Cardiac muscle cell (in vitro differentiated cells and primary cell): ENCODE results near the gene RYR2. TPM values are rescaled to one million over a fixed set of nuclear protein-coding genes. Genes with fewer than 3 reads are reported as not detected.

ENCODE experiments used
- DNase-seq, 2 donors: peaks; one replicate each; pipeline versions ENCODE4 v3.0.0 to v3.0.0-alpha.2; 2010 to 2017; ENCODE audit warnings: low read depth in 1 of 2, low spot score in 1 of 2
- H3K27ac ChIP-seq: fragments of 200-600 bp; sonication (generic); 2 replicates; pipeline ENCODE4 v1.5.1; 2016
- H3K27me3 ChIP-seq: fragments of 200-600 bp; sonication (generic); 2 replicates; pipeline ENCODE4 v1.6.0; 2016; ENCODE audit warnings: control low read depth
- H3K36me3 ChIP-seq: fragments of 200-600 bp; sonication (generic); 2 replicates; pipeline ENCODE4 v1.5.1; 2016; ENCODE audit warnings: control low read depth
- H3K4me1 ChIP-seq: fragments of 200-600 bp; sonication (generic); 2 replicates; pipeline ENCODE4 v1.8.1; 2017; ENCODE audit warnings: low read depth, mild to moderate bottlenecking, mixed run types
- H3K4me3 ChIP-seq: fragments of 200-600 bp; sonication (generic); 2 replicates; pipeline ENCODE4 v1.5.1; 2016; ENCODE audit warnings: mild to moderate bottlenecking
- H3K9me3 ChIP-seq: fragments of 200-600 bp; sonication (generic); 2 replicates; pipeline ENCODE4 v1.5.1; 2017; ENCODE audit warnings: low read depth, mild to moderate bottlenecking, control low read depth
- polyA plus RNA-seq: library from polyadenylated mRNA; unstranded; fragments of >200 nt; fragmentation: Nextera tagmentation; extraction: Ambion mirVana; gene quantifications from 2 replicates; pipeline ENCODE4 v1.2.1, GENCODE V29; 2016
- total RNA-seq: library from RNA; depleted of rRNA; stranded (reverse); fragments of >200 nt; gene quantifications from 2 replicates; pipeline ENCODE4 v1.2.3, GENCODE V29; 2016
- TF ChIP-seq, protein P1 (sequence below): IDR thresholded peaks from 2 replicates; pipeline ENCODE4 v1.5.1; 2012; ENCODE audit warnings: low read depth, mild to moderate bottlenecking, low read length

The RYR2 gene
- total and polyA plus RNA-seq, 2 experiments from 2014 or later: 29.8 to 155 TPM

DNA sequence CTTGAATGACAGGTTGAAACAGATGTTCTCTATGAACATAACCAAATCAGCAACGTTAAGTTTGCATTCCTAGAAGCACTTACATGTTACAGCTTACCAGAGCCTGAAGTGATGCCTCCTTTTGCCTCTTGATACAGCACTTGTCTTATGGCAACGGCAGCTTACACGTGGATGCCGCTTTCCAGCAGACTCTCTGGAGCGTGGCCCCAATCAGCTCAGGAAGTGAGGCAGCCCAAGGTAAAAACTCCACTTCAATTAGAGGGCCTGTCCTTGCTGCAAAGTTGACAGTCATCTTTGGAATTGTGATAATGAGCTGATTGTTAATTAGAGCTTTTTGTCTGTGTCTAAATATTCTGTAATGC is 345.1 kb downstream of the RYR2 start:
- H3K4me1 ChIP-seq: peaks cover 48% of the 10 kb centered on the region
- peak overlapping the region; percentile 73 for H3K27ac ChIP-seq
- DNase-seq: peak in 1 of 2 donors; percentile 78
- H3K36me3 ChIP-seq: peaks cover 15% of the 10 kb centered on the region
- H3K27me3 ChIP-seq: no peaks in the 10 kb centered on the region
- H3K9me3 ChIP-seq: no peaks in the 10 kb centered on the region
- no peak overlapping the region for H3K4me3 ChIP-seq
- TF ChIP-seq, protein P1, sequence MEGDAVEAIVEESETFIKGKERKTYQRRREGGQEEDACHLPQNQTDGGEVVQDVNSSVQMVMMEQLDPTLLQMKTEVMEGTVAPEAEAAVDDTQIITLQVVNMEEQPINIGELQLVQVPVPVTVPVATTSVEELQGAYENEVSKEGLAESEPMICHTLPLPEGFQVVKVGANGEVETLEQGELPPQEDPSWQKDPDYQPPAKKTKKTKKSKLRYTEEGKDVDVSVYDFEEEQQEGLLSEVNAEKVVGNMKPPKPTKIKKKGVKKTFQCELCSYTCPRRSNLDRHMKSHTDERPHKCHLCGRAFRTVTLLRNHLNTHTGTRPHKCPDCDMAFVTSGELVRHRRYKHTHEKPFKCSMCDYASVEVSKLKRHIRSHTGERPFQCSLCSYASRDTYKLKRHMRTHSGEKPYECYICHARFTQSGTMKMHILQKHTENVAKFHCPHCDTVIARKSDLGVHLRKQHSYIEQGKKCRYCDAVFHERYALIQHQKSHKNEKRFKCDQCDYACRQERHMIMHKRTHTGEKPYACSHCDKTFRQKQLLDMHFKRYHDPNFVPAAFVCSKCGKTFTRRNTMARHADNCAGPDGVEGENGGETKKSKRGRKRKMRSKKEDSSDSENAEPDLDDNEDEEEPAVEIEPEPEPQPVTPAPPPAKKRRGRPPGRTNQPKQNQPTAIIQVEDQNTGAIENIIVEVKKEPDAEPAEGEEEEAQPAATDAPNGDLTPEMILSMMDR: no peak

DNA sequence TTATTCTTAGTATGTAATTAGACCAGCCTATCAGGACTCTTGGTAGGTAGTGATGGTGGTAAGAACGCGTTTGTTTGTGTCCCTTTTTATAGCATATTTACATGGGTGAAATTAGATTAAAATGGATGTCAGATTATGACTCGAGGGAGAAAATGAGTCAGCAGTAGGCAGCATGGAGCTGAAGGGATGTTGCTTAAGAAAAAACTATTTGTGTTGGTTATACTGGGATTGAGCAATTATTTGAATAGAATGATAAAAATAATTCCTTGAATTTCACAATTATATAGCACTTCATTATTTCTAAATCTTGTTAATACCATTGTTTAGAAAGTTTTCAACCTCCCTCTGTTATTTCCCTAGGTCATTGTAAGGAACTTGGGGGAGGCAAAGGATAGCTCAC is 348.8 kb downstream of the RYR2 start:
- H3K4me1 ChIP-seq: peaks cover 20% of the 10 kb centered on the region
- peak in 1 of 2 donors; percentile 74 for DNase-seq
- no peak overlapping the region for H3K4me3 ChIP-seq
- H3K27ac ChIP-seq: peak overlapping the region; percentile 11
- peaks cover 17% of the 10 kb centered on the region for H3K36me3 ChIP-seq
- no peaks in the 10 kb centered on the region for H3K27me3 ChIP-seq
- no peaks in the 10 kb centered on the region for H3K9me3 ChIP-seq
- TF ChIP-seq, protein P1: no peak

DNA sequence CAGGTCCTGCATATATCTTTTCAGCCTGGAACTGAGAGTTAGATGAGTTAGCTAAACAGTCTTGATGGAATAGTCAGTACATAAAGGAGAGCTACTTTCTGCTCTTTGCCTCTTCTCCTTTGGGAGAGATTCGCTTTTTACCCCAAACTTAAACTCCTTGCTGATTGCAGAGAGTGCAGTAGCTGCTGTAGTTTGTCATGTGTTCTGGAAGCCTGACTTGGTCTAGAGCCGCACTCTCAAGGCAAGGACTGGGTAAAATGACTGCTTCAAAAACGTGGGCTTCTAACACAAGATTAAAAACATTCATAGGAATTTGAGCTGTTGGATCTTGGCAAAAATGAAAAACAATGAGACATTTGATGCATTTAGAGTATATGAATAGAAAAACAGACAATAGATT is 351.6 kb downstream of the RYR2 start:
- TF ChIP-seq, protein P1: no peak
- Histone ChIP-seq H3K27ac (peak overlapping the region; percentile 53), H3K36me3 (peaks cover 23% of the 10 kb centered on the region), H3K27me3 (no peaks in the 10 kb centered on the region), H3K4me3 (no peak overlapping the region), H3K4me1 (no peaks in the 10 kb centered on the region), H3K9me3 (no peaks in the 10 kb centered on the region)
- DNase-seq: no peak

DNA sequence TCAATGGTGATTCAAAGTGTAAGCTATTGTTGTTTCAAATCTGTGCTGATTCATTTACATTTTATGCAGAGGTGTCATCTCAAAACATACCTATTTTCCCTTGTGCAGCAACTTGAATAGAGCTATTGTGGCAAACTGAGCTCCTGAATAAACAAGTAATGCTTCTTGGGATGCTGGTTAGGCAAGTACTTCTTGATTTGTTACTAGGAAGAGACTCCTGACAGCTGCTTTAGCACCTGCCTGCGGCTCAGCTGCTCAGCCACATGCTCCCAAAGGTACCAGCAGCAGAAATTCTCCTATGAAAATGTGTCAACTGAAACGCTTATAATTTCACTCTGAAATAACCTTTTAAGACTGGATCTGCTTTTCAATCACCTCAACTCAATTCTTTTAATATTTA is 352.3 kb downstream of the RYR2 start:
- no peak for DNase-seq
- Histone ChIP-seq H3K4me3 (no peak overlapping the region), H3K36me3 (peaks cover 29% of the 10 kb centered on the region), H3K27ac (peak overlapping the region; percentile 2), H3K9me3 (no peaks in the 10 kb centered on the region), H3K4me1 (no peaks in the 10 kb centered on the region), H3K27me3 (no peaks in the 10 kb centered on the region)
- TF ChIP-seq, protein P1: no peak

DNA sequence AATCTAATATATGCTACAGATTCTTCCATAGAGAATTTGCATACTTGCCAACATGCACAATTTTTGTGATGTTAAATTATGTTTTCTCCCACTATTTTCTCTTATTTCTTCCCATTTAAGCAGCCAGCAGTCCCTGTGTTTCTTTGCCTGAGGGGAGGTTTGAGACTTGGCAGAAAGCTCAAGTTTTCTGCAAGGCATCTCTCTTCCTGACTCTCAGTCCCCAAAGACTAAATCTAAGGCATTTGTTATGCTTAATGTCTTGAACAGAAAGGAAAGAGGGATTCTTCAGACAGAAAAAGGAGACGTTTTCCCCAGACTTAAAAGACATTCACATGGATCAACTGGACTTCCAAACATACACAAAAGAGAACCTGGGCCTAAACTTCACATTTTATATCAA is 354.4 kb downstream of the RYR2 start:
- Histone ChIP-seq H3K36me3 (peaks cover 26% of the 10 kb centered on the region), H3K27me3 (no peaks in the 10 kb centered on the region), H3K9me3 (no peaks in the 10 kb centered on the region), H3K4me3 (no peak overlapping the region), H3K4me1 (no peaks in the 10 kb centered on the region), H3K27ac (no peak overlapping the region)
- TF ChIP-seq, protein P1: no peak
- DNase-seq: no peak

DNA sequence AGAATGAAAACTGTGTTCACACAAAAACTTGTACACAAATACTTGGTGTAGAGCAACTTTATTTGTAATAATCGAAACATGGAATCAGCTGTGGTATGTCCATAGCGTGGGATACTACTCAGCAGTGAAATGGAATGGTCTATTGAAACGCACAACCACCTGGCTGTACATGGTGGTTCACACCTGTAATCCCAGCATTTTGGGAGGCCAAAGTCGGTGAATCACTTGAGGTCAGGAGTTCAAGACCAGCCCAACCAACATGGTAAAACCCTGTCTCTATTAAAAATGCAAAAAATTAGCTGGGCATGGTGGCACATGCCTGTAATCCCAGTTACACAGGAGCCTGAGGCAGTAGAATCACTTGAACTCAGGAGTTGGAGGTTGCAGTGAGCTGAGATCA is 356.8 kb downstream of the RYR2 start:
- Histone ChIP-seq H3K4me1 (no peaks in the 10 kb centered on the region), H3K27ac (no peak overlapping the region), H3K36me3 (peaks cover 33% of the 10 kb centered on the region), H3K9me3 (no peaks in the 10 kb centered on the region), H3K4me3 (no peak overlapping the region), H3K27me3 (no peaks in the 10 kb centered on the region)
- TF ChIP-seq, protein P1: no peak
- no peak for DNase-seq
